ENCODE data around the gene SLC66A1. TPM values are rescaled to one million over a fixed set of nuclear protein-coding genes. Genes with fewer than 3 reads are reported as not detected.
A peak's percentile ranks its signal among the peaks of the same experiment; 100 is the strongest.

The SLC66A1 gene
- total RNA-seq, 2 donors from 2014 or later: 3.3 to 3.9 TPM

- no peak for DNase-seq
- no peaks in the 10 kb centered on the region for H3K27me3 Mint-ChIP-seq
- no peak overlapping the region for H3K4me3 Mint-ChIP-seq
- H3K4me1 Mint-ChIP-seq: peaks cover 15% of the 10 kb centered on the region
- peak overlapping the region; percentile 70 for H3K27ac Mint-ChIP-seq
- H3K36me3 Mint-ChIP-seq (ENCODE audit: low read depth): no peaks in the 10 kb centered on the region
- no peak for ATAC-seq
- H3K9me3 ChIP-seq (ENCODE audit: control insufficient read depth, low read length, poor library complexity, severe bottlenecking): no peaks in the 10 kb centered on the region
Measured at GRCh38 chr1:19370453-19371170, 58.5 kb downstream of the SLC66A1 start.

DNA sequence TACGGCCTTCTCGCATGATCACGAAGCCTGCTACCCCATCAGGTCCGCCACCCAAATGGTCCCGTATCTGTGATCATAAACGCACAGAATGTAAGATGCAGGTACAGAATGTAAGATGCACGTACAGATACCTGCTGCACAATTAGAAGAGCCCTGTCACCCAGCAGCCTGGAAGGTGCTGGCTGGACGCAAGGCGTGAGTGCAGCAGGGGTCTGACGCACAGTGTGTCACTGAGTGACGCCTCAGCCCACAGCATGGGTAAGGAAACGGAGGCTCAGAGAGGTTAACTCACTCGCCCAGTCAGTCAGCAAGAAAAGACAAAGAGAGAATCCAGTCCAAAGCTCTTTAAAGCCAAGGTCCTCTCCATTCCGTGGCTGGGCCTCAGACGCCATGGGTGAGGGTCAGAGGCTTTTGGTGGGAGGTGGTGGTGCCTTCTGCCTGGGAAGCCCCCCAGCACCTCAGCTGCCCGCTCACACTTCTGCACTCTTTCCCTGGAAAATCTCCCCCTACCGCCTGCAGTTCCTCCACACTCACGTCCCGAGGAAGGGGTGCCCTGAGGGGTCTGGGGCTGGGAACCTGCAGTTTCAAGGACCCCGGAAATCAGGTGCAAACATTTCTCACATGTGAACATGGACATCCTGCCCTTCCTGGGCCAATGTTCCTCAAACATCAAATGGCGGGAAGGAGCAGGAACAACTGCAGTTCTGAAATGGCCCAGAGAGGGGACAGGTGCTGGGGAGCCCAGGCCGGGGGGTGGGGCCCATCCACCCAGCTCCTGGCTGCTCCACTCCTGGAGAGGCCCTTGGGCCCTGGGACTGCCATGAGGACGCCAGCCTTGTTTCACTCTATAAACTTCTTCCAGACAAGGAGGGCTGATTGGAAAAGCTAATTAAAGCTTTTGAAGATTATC lies 59.4 kb downstream of the SLC66A1 start:
- peaks cover 14% of the 10 kb centered on the region for H3K4me1 Mint-ChIP-seq
- H3K27ac Mint-ChIP-seq: peak overlapping the region; percentile 70
- no peaks in the 10 kb centered on the region for H3K36me3 Mint-ChIP-seq (ENCODE audit: low read depth)
- no peaks in the 10 kb centered on the region for H3K27me3 Mint-ChIP-seq
- H3K4me3 Mint-ChIP-seq: no peak overlapping the region
- no peak for ATAC-seq
- DNase-seq: no peak
- no peaks in the 10 kb centered on the region for H3K9me3 ChIP-seq (ENCODE audit: control insufficient read depth, low read length, poor library complexity, severe bottlenecking)

GRCh38 chr1:19372136-19372514 lies 60.0 kb downstream of the SLC66A1 start:
- Mint-ChIP-seq H3K27ac (no peak overlapping the region), H3K27me3 (no peaks in the 10 kb centered on the region), H3K36me3 (ENCODE audit: low read depth) (no peaks in the 10 kb centered on the region), H3K4me1 (peaks cover 13% of the 10 kb centered on the region), H3K4me3 (no peak overlapping the region)
- H3K9me3 ChIP-seq (ENCODE audit: control insufficient read depth, low read length, poor library complexity, severe bottlenecking): no peaks in the 10 kb centered on the region
- ATAC-seq: no peak
- DNase-seq: no peak

- ATAC-seq (no peak), DNase-seq (no peak)
- H3K36me3 Mint-ChIP-seq (ENCODE audit: low read depth): no peaks in the 10 kb centered on the region
- H3K27ac Mint-ChIP-seq: no peak overlapping the region
- peaks cover 11% of the 10 kb centered on the region for H3K4me1 Mint-ChIP-seq
- no peaks in the 10 kb centered on the region for H3K27me3 Mint-ChIP-seq
- no peaks in the 10 kb centered on the region for H3K9me3 ChIP-seq (ENCODE audit: control insufficient read depth, low read length, poor library complexity, severe bottlenecking)
- H3K4me3 Mint-ChIP-seq: no peak overlapping the region
Measured at GRCh38 chr1:19372602-19373001, 60.5 kb downstream of the SLC66A1 start.

GRCh38 chr1:19373211-19374082 lies 61.3 kb downstream of the SLC66A1 start:
- H3K9me3 ChIP-seq (ENCODE audit: control insufficient read depth, low read length, poor library complexity, severe bottlenecking): no peaks in the 10 kb centered on the region
- no peaks in the 10 kb centered on the region for H3K36me3 Mint-ChIP-seq (ENCODE audit: low read depth)
- peaks cover 13% of the 10 kb centered on the region for H3K4me1 Mint-ChIP-seq
- DNase-seq (no peak), ATAC-seq (no peak)
- H3K27ac Mint-ChIP-seq: no peak overlapping the region
- H3K27me3 Mint-ChIP-seq: no peaks in the 10 kb centered on the region
- no peak overlapping the region for H3K4me3 Mint-ChIP-seq

DNA sequence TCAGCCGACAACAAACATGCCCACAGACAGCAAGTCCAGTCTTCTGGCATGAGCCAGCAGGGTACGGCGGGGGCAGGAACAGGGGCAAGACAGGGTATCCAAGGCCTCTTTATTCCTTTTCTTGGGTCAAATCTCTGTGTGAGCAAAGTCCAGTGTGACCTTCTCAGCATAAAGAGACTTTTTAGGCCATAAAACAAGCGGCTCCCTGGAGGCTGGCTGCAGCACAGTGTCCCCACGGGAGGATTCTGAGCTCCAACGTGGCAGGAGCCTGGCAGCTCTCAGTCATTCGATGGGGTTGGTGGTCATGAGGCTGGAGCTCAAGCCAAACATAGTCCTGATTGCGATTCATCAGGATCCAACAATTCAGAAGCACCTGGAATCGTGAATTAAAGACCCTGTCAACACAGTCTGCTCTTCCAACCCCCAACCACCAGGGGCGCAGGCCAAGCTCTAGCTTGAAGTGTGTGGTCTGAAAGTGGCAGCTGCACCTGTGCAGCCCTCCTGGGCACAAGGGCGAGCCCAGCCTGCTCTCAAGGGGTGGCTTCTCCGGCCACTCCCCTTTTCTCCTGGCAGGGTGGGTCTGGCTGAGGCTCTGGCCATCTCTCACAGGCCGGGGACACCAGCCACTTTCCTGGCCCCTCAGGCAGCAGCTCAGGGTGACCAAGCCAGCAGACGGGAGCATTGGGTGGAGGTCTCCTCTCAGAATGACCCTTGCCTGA lies 62.1 kb downstream of the SLC66A1 start:
- Mint-ChIP-seq H3K4me1 (peaks cover 13% of the 10 kb centered on the region), H3K36me3 (ENCODE audit: low read depth) (no peaks in the 10 kb centered on the region), H3K4me3 (no peak overlapping the region), H3K27ac (no peak overlapping the region), H3K27me3 (no peaks in the 10 kb centered on the region)
- H3K9me3 ChIP-seq (ENCODE audit: control insufficient read depth, low read length, poor library complexity, severe bottlenecking): no peaks in the 10 kb centered on the region
- DNase-seq (no peak), ATAC-seq (peak; percentile 48)

DNA sequence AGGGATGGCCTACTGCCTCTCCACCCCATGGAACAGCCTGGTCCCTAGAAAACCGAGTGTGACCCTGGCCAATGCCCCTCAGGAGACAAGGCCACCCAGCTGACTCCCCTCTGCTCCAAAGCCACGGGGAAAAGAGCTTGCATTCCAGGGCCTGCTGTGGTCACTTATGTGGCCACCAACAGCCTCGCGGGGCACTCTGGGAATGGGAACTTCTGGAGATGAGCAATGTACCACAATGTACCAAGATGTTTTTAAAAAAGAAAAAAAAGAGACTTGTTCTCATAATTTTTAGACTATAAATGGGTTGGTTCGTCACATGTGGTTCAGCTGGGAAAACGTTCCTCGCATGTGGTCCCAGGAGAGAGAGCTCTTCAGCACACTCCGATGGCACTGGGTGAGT lies 62.8 kb downstream of the SLC66A1 start:
- no peaks in the 10 kb centered on the region for H3K9me3 ChIP-seq (ENCODE audit: control insufficient read depth, low read length, poor library complexity, severe bottlenecking)
- H3K4me1 Mint-ChIP-seq: peaks cover 17% of the 10 kb centered on the region
- H3K4me3 Mint-ChIP-seq: no peak overlapping the region
- no peak for ATAC-seq
- H3K27ac Mint-ChIP-seq: peak overlapping the region; percentile 69
- no peaks in the 10 kb centered on the region for H3K27me3 Mint-ChIP-seq
- H3K36me3 Mint-ChIP-seq (ENCODE audit: low read depth): no peaks in the 10 kb centered on the region
- no peak for DNase-seq

DNA sequence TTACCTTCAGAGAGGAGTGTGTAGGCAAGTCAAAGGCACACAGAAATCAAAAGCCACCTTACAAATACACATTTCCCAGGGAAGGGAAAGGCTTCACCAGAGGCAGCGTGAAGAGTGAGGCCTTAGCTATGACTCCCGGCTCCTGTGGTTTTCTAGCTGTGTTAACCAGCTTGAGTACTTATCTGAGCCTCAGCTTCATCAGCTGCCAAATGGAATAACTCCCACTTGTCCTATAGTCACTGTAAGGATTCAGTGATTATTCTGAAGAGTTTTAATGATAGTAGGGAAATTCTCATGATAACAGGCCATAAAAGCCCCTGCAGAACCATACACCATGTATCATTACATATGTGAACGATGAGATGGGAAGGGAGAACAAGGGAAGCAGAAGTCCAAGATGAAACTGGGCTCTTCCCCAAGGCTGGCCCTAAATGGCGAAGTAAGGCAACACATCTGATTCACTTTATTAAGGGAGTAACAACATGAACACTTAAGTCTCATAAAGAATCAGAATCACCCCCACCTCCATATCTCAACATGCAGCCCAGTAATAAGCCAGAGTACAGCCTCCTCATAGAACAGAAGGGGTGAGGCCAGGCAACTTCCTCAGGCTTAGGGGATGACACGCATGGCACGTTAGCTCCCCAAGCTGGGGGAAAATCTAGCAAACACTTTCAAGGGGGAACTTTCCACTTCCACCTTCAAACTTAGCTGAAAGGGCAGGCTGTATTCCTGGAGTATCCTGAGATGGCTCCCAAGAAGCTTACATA lies 63.7 kb downstream of the SLC66A1 start:
- H3K36me3 Mint-ChIP-seq (ENCODE audit: low read depth): no peaks in the 10 kb centered on the region
- H3K9me3 ChIP-seq (ENCODE audit: control insufficient read depth, low read length, poor library complexity, severe bottlenecking): no peaks in the 10 kb centered on the region
- no peak for ATAC-seq
- H3K27me3 Mint-ChIP-seq: no peaks in the 10 kb centered on the region
- H3K4me1 Mint-ChIP-seq: peaks cover 10% of the 10 kb centered on the region
- H3K27ac Mint-ChIP-seq: peak overlapping the region; percentile 69
- no peak for DNase-seq
- no peak overlapping the region for H3K4me3 Mint-ChIP-seq

- no peaks in the 10 kb centered on the region for H3K36me3 Mint-ChIP-seq (ENCODE audit: low read depth)
Measured at GRCh38 chr1:19376428-19377372, 64.6 kb downstream of the SLC66A1 start.

GRCh38 chr1:19377812-19378718 lies 65.9 kb downstream of the SLC66A1 start:
- H3K9me3 ChIP-seq (ENCODE audit: control insufficient read depth, low read length, poor library complexity, severe bottlenecking): no peaks in the 10 kb centered on the region
- no peaks in the 10 kb centered on the region for H3K27me3 Mint-ChIP-seq
- ATAC-seq (no peak), DNase-seq (no peak)
- H3K4me3 Mint-ChIP-seq: no peak overlapping the region
- no peaks in the 10 kb centered on the region for H3K36me3 Mint-ChIP-seq (ENCODE audit: low read depth)
- H3K4me1 Mint-ChIP-seq: peaks cover 11% of the 10 kb centered on the region
- peak overlapping the region; percentile 69 for H3K27ac Mint-ChIP-seq

More at GRCh38 chr1:19376428-19377372, 64.6 kb downstream of the SLC66A1 start:
- DNase-seq: no peak
- no peaks in the 10 kb centered on the region for H3K9me3 ChIP-seq (ENCODE audit: control insufficient read depth, low read length, poor library complexity, severe bottlenecking)
- no peaks in the 10 kb centered on the region for H3K27me3 Mint-ChIP-seq
- peaks cover 9% of the 10 kb centered on the region for H3K4me1 Mint-ChIP-seq
- ATAC-seq: no peak
- H3K27ac Mint-ChIP-seq: no peak overlapping the region
- H3K4me3 Mint-ChIP-seq: no peak overlapping the region
